K562 (cell line): ENCODE data around the gene COL23A1. TPM values are rescaled to one million over a fixed set of nuclear protein-coding genes. Genes with fewer than 3 reads are reported as not detected.

Source experiments
- ASH1L ChIP-seq: fragments of 450-650 bp; IDR thresholded peaks from 2 replicates; pipeline ENCODE4 v1.6.1; 2018; ENCODE audit warnings: borderline replicate concordance, mild to moderate bottlenecking, low read depth; ENCODE audit not compliant: partially characterized antibody
- BDP1 ChIP-seq: IDR thresholded peaks from 3 replicates; pipeline ENCODE4 v1.6.1; 2011; ENCODE audit not compliant: insufficient read length, insufficient read depth
- CHD1 ChIP-seq: fragments of 200-600 bp; sonication (generic); IDR thresholded peaks from one replicate; pipeline ENCODE4 v1.6.1; 2012; ENCODE audit warnings: mild to moderate bottlenecking, moderate library complexity, low read length, inconsistent platforms
- DIDO1 ChIP-seq: fragments of 450-650 bp; IDR thresholded peaks from 2 replicates; pipeline ENCODE4 v1.6.1; 2016; ENCODE audit warnings: low read depth, missing biosample characterization, missing genetic modification characterization
- FOXJ3 ChIP-seq: sonication (generic); formaldehyde crosslinking; IDR thresholded peaks from 2 replicates; pipeline ENCODE4 v1.4.0; 2020; ENCODE audit warnings: mild to moderate bottlenecking, missing genetic modification reagents
- KAT2B ChIP-seq: IDR thresholded peaks from one replicate; pipeline ENCODE4 v1.6.1; 2012; ENCODE audit warnings: low read depth, mild to moderate bottlenecking, control low read depth, inconsistent platforms, low read length, moderate library complexity
- MLLT1 ChIP-seq, 2 experiments: fragments of 450-650 bp; IDR thresholded peaks; 2 replicates each; pipeline ENCODE4 v1.6.1; 2016
- PYGO2 ChIP-seq: fragments of 450-650 bp; IDR thresholded peaks from 2 replicates; pipeline ENCODE4 v1.6.1; 2016; ENCODE audit warnings: mild to moderate bottlenecking, missing genetic modification characterization, moderate library complexity, missing compliant biosample characterization
- RAD51 ChIP-seq: fragments of 450-650 bp; IDR thresholded peaks from 2 replicates; pipeline ENCODE4 v1.7.1; 2016; ENCODE audit warnings: low read depth, mild to moderate bottlenecking, borderline replicate concordance
- RBBP5 ChIP-seq: fragments of 200-600 bp; sonication (generic); IDR thresholded peaks from 2 replicates; pipeline ENCODE4 v1.6.1; 2012; ENCODE audit warnings: borderline replicate concordance, mild to moderate bottlenecking, low read length, control low read depth, inconsistent platforms; ENCODE audit not compliant: insufficient read depth, poor library complexity, severe bottlenecking
- SMARCA4 ChIP-seq: fragments of 450-650 bp; IDR thresholded peaks from 2 replicates; pipeline ENCODE4 v1.6.1; 2016
- SPI1 ChIP-seq: IDR thresholded peaks from 2 replicates; pipeline ENCODE4 v1.6.1; 2011; ENCODE audit warnings: low read depth, low read length, control low read depth, borderline replicate concordance
- TAF1 ChIP-seq: IDR thresholded peaks from 2 replicates; pipeline ENCODE4 v1.6.1; 2011; ENCODE audit warnings: mild to moderate bottlenecking, low read length, moderate library complexity; ENCODE audit not compliant: insufficient read depth, control insufficient read depth, severe bottlenecking; ENCODE audit errors: extremely low read depth
- TRIM24 ChIP-seq, 2 experiments: fragments of 450-650 bp; IDR thresholded peaks; 2 replicates each; pipeline ENCODE4 v1.6.1; 2016
- TRIM28 ChIP-seq: fragments of 450-650 bp; IDR thresholded peaks from 2 replicates; pipeline ENCODE4 v1.6.1; 2017
- ZNF121 ChIP-seq: sonication (generic); formaldehyde crosslinking; conservative IDR thresholded peaks from 2 replicates; pipeline ENCODE4 v1.8.0; 2022; ENCODE audit warnings: missing genetic modification reagents
- ZNF143 ChIP-seq: sonication (generic); formaldehyde crosslinking; IDR thresholded peaks from 2 replicates; pipeline ENCODE4 v1.9.0; 2022; ENCODE audit warnings: mild to moderate bottlenecking, missing genetic modification reagents
- ZNF316 ChIP-seq: fragments of 450-650 bp; IDR thresholded peaks from 2 replicates; pipeline ENCODE4 v1.6.1; 2016
- ZNF561 ChIP-seq: fragments of 450-650 bp; formaldehyde crosslinking; conservative IDR thresholded peaks from 2 replicates; pipeline ENCODE4 v1.4.0; 2020; ENCODE audit warnings: mild to moderate bottlenecking, moderate library complexity
- polyA plus RNA-seq, 8 experiments: library from polyadenylated mRNA; depleted of rRNA in 4 of 8; stranded (reverse) in 5 of 8; unstranded in 3 of 8; fragments of >200 nt; fragmentation: Nextera tagmentation in 2 of 8; fragmentation: Illumina TruSeq in 1 of 8; extraction: Ambion mirVana in 2 of 8; extraction: Trizol in 1 of 8; gene quantifications; 2 replicates each; pipeline versions ENCODE4 v1.2.1 to v1.2.3, GENCODE V29; 2011 to 2014; ENCODE audit warnings: inconsistent platforms in 1 of 8, missing spikeins in 1 of 8
- total RNA-seq, 7 experiments: library from RNA; depleted of rRNA in 6 of 7; stranded (reverse); fragments of >200 nt in 6 of 7; fragmentation: Illumina TruSeq in 2 of 7; extraction: Trizol in 2 of 7; gene quantifications; 2 replicates each; pipeline versions ENCODE4 v1.2.1 to v1.2.3, GENCODE V29; 2011 to 2021; ENCODE audit warnings: low replicate concordance in 1 of 7
- TF ChIP-seq, protein P1 (sequence below): fragments of 450-650 bp; IDR thresholded peaks from 2 replicates; pipeline ENCODE4 v1.6.1; 2017; ENCODE audit warnings: antibody characterized with exemption, mild to moderate bottlenecking

The COL23A1 gene
- total and polyA plus RNA-seq, 9 of the 15 experiments (the other 6 are each of a cell fraction or from before 2014, with no cell fraction given): 0.09 TPM; not detected in 8

GRCh38 chr5:178203670-178204181 lies 386.5 kb downstream of the COL23A1 start (continued):
- TF ChIP-seq TRIM24 (IDR thresholded peaks at IDR 0.05) (no peak), ZNF316 (0 out of 2 replicates have a peak, but pooled peaks have one; percentile 1), MLLT1 (IDR thresholded peaks at IDR 0.05) (peak; percentile 51 to 58; a peak in 1 of 4 replicates), FOXJ3 (no peak), SMARCA4 (peak; percentile 24; the same call in 1 of the 2 replicates), ZNF121 (CRISPR knock-in tag) (no peak), RBBP5 (no peak), ZNF143 (CRISPR knock-in tag) (no peak), CHD1 (peak; percentile 51), TAF1 (no peak), DIDO1 (no peak), ZNF561 (CRISPR knock-in tag) (no peak), KAT2B (no peak), SPI1 (peak; percentile 33; the same call in 1 of the 2 replicates), ASH1L (no peak), BDP1 (no peak), RAD51 (no peak), TRIM28 (0 out of 2 replicates have a peak, but pooled peaks have one; percentile 18), PYGO2 (tag) (no peak)
- TF ChIP-seq, protein P1, sequence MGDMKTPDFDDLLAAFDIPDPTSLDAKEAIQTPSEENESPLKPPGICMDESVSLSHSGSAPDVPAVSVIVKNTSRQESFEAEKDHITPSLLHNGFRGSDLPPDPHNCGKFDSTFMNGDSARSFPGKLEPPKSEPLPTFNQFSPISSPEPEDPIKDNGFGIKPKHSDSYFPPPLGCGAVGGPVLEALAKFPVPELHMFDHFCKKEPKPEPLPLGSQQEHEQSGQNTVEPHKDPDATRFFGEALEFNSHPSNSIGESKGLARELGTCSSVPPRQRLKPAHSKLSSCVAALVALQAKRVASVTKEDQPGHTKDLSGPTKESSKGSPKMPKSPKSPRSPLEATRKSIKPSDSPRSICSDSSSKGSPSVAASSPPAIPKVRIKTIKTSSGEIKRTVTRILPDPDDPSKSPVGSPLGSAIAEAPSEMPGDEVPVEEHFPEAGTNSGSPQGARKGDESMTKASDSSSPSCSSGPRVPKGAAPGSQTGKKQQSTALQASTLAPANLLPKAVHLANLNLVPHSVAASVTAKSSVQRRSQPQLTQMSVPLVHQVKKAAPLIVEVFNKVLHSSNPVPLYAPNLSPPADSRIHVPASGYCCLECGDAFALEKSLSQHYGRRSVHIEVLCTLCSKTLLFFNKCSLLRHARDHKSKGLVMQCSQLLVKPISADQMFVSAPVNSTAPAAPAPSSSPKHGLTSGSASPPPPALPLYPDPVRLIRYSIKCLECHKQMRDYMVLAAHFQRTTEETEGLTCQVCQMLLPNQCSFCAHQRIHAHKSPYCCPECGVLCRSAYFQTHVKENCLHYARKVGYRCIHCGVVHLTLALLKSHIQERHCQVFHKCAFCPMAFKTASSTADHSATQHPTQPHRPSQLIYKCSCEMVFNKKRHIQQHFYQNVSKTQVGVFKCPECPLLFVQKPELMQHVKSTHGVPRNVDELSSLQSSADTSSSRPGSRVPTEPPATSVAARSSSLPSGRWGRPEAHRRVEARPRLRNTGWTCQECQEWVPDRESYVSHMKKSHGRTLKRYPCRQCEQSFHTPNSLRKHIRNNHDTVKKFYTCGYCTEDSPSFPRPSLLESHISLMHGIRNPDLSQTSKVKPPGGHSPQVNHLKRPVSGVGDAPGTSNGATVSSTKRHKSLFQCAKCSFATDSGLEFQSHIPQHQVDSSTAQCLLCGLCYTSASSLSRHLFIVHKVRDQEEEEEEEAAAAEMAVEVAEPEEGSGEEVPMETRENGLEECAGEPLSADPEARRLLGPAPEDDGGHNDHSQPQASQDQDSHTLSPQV: no peak
